RWPE2 (cell line): ENCODE results near the gene RBMX.

ENCODE experiments used
- ATAC-seq: fragments of 200-7000 bp; cut with Tn5 transposase; 3 replicates; pipeline ENCODE4 v1.9.1; 2021; ENCODE audit warnings: low read depth
- DNase-seq: peaks from one replicate; pipeline ENCODE4 v3.0.0-alpha.2; 2020; ENCODE audit warnings: low spot score
- H3K27ac ChIP-seq: fragments of 450-650 bp; 2 replicates; pipeline ENCODE4 v1.5.1; 2017; ENCODE audit warnings: mild to moderate bottlenecking; ENCODE audit not compliant: poor library complexity, severe bottlenecking
- H3K27me3 ChIP-seq: fragments of 250-450 bp; sonication (Bioruptor Pico); 2 replicates; pipeline ENCODE4 v1.5.1; 2021; ENCODE audit warnings: mild to moderate bottlenecking, moderate library complexity; ENCODE audit not compliant: insufficient read depth, poor library complexity, severe bottlenecking
- H3K36me3 ChIP-seq: fragments of 250-450 bp; sonication (Bioruptor Pico); 2 replicates; pipeline ENCODE4 v1.5.1; 2020; ENCODE audit warnings: low read depth, mild to moderate bottlenecking, moderate library complexity
- H3K4me1 ChIP-seq: fragments of 250-450 bp; sonication (Bioruptor Pico); 2 replicates; pipeline ENCODE4 v1.5.1; 2021; ENCODE audit warnings: mild to moderate bottlenecking, moderate library complexity; ENCODE audit not compliant: insufficient read depth, poor library complexity, severe bottlenecking
- H3K4me3 ChIP-seq: fragments of 250-450 bp; sonication (Bioruptor Pico); 2 replicates; pipeline ENCODE4 v1.5.1; 2021; ENCODE audit warnings: mild to moderate bottlenecking, moderate library complexity; ENCODE audit not compliant: severe bottlenecking
- H3K9me3 ChIP-seq: fragments of 250-450 bp; sonication (Bioruptor Pico); 2 replicates; pipeline ENCODE4 v1.5.1; 2021; ENCODE audit warnings: mild to moderate bottlenecking, moderate library complexity; ENCODE audit not compliant: severe bottlenecking
- CTCF ChIP-seq: fragments of 450-650 bp; IDR thresholded peaks from one replicate; pipeline ENCODE4 v1.5.1; 2017; ENCODE audit warnings: mild to moderate bottlenecking, moderate library complexity; ENCODE audit not compliant: poor library complexity, severe bottlenecking

RBMX gene

GRCh38 chrX:136867518-136867917 lies 13.0 kb downstream of the RBMX start:
- H3K4me1 ChIP-seq: no peaks in the 10 kb centered on the region
- no peak overlapping the region for H3K4me3 ChIP-seq
- no peak for DNase-seq
- no peak for TF ChIP-seq CTCF
- H3K9me3 ChIP-seq: no peaks in the 10 kb centered on the region
- no peaks in the 10 kb centered on the region for H3K27me3 ChIP-seq
- H3K36me3 ChIP-seq: peaks cover 72% of the 10 kb centered on the region
- ATAC-seq: no peak
- no peak overlapping the region for H3K27ac ChIP-seq

GRCh38 chrX:136867096-136867491 lies 13.4 kb downstream of the RBMX start:
- H3K36me3 ChIP-seq: peaks cover 70% of the 10 kb centered on the region
- ATAC-seq: no peak
- no peaks in the 10 kb centered on the region for H3K9me3 ChIP-seq
- H3K4me1 ChIP-seq: no peaks in the 10 kb centered on the region
- no peaks in the 10 kb centered on the region for H3K27me3 ChIP-seq
- TF ChIP-seq CTCF: no peak
- H3K27ac ChIP-seq: no peak overlapping the region
- no peak overlapping the region for H3K4me3 ChIP-seq
- DNase-seq: no peak

- H3K27ac ChIP-seq: no peak overlapping the region
- peaks cover 70% of the 10 kb centered on the region for H3K36me3 ChIP-seq
- H3K9me3 ChIP-seq: no peaks in the 10 kb centered on the region
- no peaks in the 10 kb centered on the region for H3K4me1 ChIP-seq
- H3K27me3 ChIP-seq: no peaks in the 10 kb centered on the region
- DNase-seq: no peak
- no peak overlapping the region for H3K4me3 ChIP-seq
- peak; percentile 34; the same call in 1 of the 3 replicates for ATAC-seq
- TF ChIP-seq CTCF: no peak
Measured at GRCh38 chrX:136866337-136867095, 14.0 kb downstream of the RBMX start.

GRCh38 chrX:136865270-136866158 lies 15.0 kb downstream of the RBMX start:
- no peak for ATAC-seq
- Histone ChIP-seq H3K9me3 (no peaks in the 10 kb centered on the region), H3K4me1 (no peaks in the 10 kb centered on the region), H3K4me3 (no peak overlapping the region), H3K27ac (no peak overlapping the region), H3K36me3 (peaks cover 70% of the 10 kb centered on the region), H3K27me3 (no peaks in the 10 kb centered on the region)
- no peak for TF ChIP-seq CTCF
- no peak for DNase-seq
